Spleen (tissue), 13 donors: ENCODE data around the gene AKTIP. TPM values are rescaled to one million over a fixed set of nuclear protein-coding genes. Genes with fewer than 3 reads are reported as not detected.

Source experiments
- DNase-seq: peaks from one replicate; pipeline ENCODE4 v3.0.0-alpha.2; 2020
- H3K27ac ChIP-seq, 8 donors: fragments of 200-600 bp; sonication (generic) in 7 of 8; 1 replicate in 4 of 8; 2 replicates in 4 of 8; pipeline versions ENCODE4 v1.5.0 to v1.8.0; 2016 to 2021; ENCODE audit warnings: inconsistent platforms in 4 of 8, mild to moderate bottlenecking in 4 of 8, moderate library complexity in 1 of 8
- H3K27me3 ChIP-seq, 7 donors: fragments of 200-600 bp; sonication (generic) in 6 of 7; replicated peaks in 1 of 7; 1 replicate in 4 of 7; 2 replicates in 3 of 7; pipeline versions ENCODE4 v1.5.0 to v1.8.0; 2016 to 2021; ENCODE audit warnings: inconsistent platforms in 3 of 7, mild to moderate bottlenecking in 1 of 7
- H3K36me3 ChIP-seq, 6 donors: fragments of 200-600 bp; sonication (generic) in 5 of 6; 1 replicate in 4 of 6; 2 replicates in 2 of 6; pipeline versions ENCODE4 v1.5.0 to v1.8.0; 2016 to 2021; ENCODE audit warnings: inconsistent platforms in 2 of 6
- H3K4me1 ChIP-seq, 6 donors: fragments of 200-600 bp; sonication (generic) in 5 of 6; 1 replicate in 3 of 6; 2 replicates in 3 of 6; pipeline versions ENCODE4 v1.5.0 to v1.8.0; 2016 to 2021; ENCODE audit warnings: inconsistent platforms in 3 of 6
- H3K4me3 ChIP-seq, 8 donors: fragments of 200-600 bp; sonication (generic) in 7 of 8; 1 replicate in 4 of 8; 2 replicates in 4 of 8; pipeline versions ENCODE4 v1.5.0 to v1.8.0; 2016 to 2021; ENCODE audit warnings: inconsistent platforms in 4 of 8, mild to moderate bottlenecking in 4 of 8, moderate library complexity in 2 of 8
- H3K9me3 ChIP-seq, 8 donors: fragments of 200-600 bp; sonication (generic) in 7 of 8; 1 replicate in 4 of 8; 2 replicates in 4 of 8; pipeline versions ENCODE4 v1.5.0 to v1.8.0; 2016 to 2021; ENCODE audit warnings: inconsistent platforms in 4 of 8
- CTCF ChIP-seq, 11 experiments: fragments of 200-600 bp in 7 of 11; fragments of 450-650 bp in 4 of 11; sonication (generic) in 4 of 11; IDR thresholded peaks in 8 of 11; conservative IDR thresholded peaks in 3 of 11; 1 replicate in 7 of 11; 2 replicates in 4 of 11; pipeline versions ENCODE4 v1.4.0 to v1.8.0; 2016 to 2021; ENCODE audit warnings: antibody characterized with exemption in 11 of 11, inconsistent platforms in 4 of 11, mild to moderate bottlenecking in 1 of 11
- POLR2A ChIP-seq, 3 donors: fragments of 450-650 bp; IDR thresholded peaks; one replicate each; pipeline ENCODE4 v1.5.1; 2017; ENCODE audit warnings: antibody characterized with exemption in 3 of 3, mild to moderate bottlenecking in 1 of 3
- POLR2AphosphoS5 ChIP-seq, 3 donors: sonication (generic); formaldehyde crosslinking; IDR thresholded peaks; one replicate each; pipeline ENCODE4 v1.5.1; 2017; ENCODE audit warnings: antibody characterized with exemption in 3 of 3
- WGBS, 5 donors: extraction: QIAGEN DNeasy Blood & Tissue Kit in 3 of 5; methylation state at CpG; one replicate each; pipeline versions ENCODE4 v1.1.5 to v1.1.7; 2013 to 2018; 5-methylcytosine and 5-hydroxymethylcytosine counted together
- intact Hi-C: fragments of 100-400 bp; cut with DNase I; formaldehyde crosslinking; loops from one replicate; pipeline ENCODE4 v1.15.0; 2023; ENCODE audit warnings: low total_unique reads
- long read RNA-seq, 2 donors: transcript quantifications; one replicate each; lab custom pipeline, GENCODE V29; 2026
- polyA plus RNA-seq, 3 donors: library from polyadenylated mRNA; stranded (reverse); fragments of 200-250 nt; gene quantifications; one replicate each; pipeline ENCODE4 v1.2.1, GENCODE V29; 2013
- total RNA-seq, 7 donors: library from RNA; depleted of rRNA in 3 of 7; stranded (reverse); fragments of >200 nt in 3 of 7; fragmentation: NEBNext Ultra II Directional in 4 of 7; extraction: Animal tissue kit (Norgen Biotek cat#: 25700) in 4 of 7; gene quantifications; one replicate each; pipeline versions ENCODE4 v1.1.0 to v1.2.1, GENCODE V29; 2016 to 2021
- donor health status: healthy with polysubstance abuse.
- donor health status: DM: no; HTN: no; CAD: no; lungs with moderate emphysema.
- donor health status: DM: no; HTN: no; CAD: no.
- donor health status: Bipolar disorder and iron deficiency.
- donor health status: healthy.
- donor health status: DM: no; HTN: no; CAD: no.
- donor health status: DM: yes; HTN: yes; CAD: no.

The AKTIP gene
- total RNA-seq (10 to 100 TPM; 18.6 to 37.1 (median 31.7) TPM), polyA plus RNA-seq (10 to 100 TPM in 2 of 3 donors, 1 to 10 TPM in 1; 8.7 to 14.0 (median 11.8) TPM)
- long read RNA-seq, donor 1 = 0 reads
- long read RNA-seq, donor 2, partial matches to known transcripts = 0 of 2 reads
- long read RNA-seq, donor 2, other reads (novel, unspliced or antisense) = 0 of 2 reads

- TF ChIP-seq CTCF (IDR thresholded peaks at IDR 0.05 in 8 of 11, conservative IDR thresholded peaks at IDR 0.05 in 3 of 11) (no peak), POLR2A (IDR thresholded peaks at IDR 0.05) (peak in 1 of 3 donors; percentile 17)
- Histone ChIP-seq H3K9me3 (no peaks in the 10 kb centered on the region), H3K36me3 (peaks cover 0 to 26% (median 13%) of the 10 kb centered on the region in 6 donors), H3K27me3 (no peaks in the 10 kb centered on the region), H3K4me3 (peak within 1 kb of the TSS; percentile 69 to 100 (median 98)), H3K4me1 (peaks cover 12 to 50% (median 32%) of the 10 kb centered on the region in 6 donors), H3K27ac (peak within 1 kb of the TSS; percentile 87 to 98 (median 96))
- intact Hi-C loops = loop anchor here (10.0 kb wide), 1 partner anchor 68 kb away; the partner anchor contains the start of gene RBL2
- DNase-seq = no peak
- 0 to 2% (median 1%) methylated on average over 38 to 76 of the region's 76 CpGs for WGBS, 5 donors
Observed at GRCh38 chr16:53502331-53503269, at the start of gene AKTIP. Gene AKTIP (minus strand): TSS chr16:53503209. CDS start chr16:53500259, 2,950 bp downstream.

- 19 to 22% (median 19%) methylated on average over 18 of the region's 18 CpGs for WGBS, 5 donors
- Histone ChIP-seq H3K27me3 (peaks cover 0 to 54% (median 4%) of the 10 kb centered on the region in 7 donors), H3K4me3 (peak overlapping the region in 1 of 8 donors; percentile 18), H3K4me1 (peaks cover 3 to 20% (median 11%) of the 10 kb centered on the region in 6 donors), H3K9me3 (no peaks in the 10 kb centered on the region), H3K36me3 (no peaks in the 10 kb centered on the region), H3K27ac (no peak overlapping the region)
- TF ChIP-seq POLR2A (IDR thresholded peaks at IDR 0.05) (no peak), CTCF (IDR thresholded peaks at IDR 0.05 in 8 of 11, conservative IDR thresholded peaks at IDR 0.05 in 3 of 11) (peak; percentile 32 to 80 (median 66))
- DNase-seq = no peak
- intact Hi-C loops = loop anchor here (10.0 kb wide), 1 partner anchor 1705 kb away; no protein-coding TSS in a partner anchor
Observed at GRCh38 chr16:53549970-53550690, 47.1 kb upstream of the AKTIP start.

GRCh38 chr16:53546988-53547391, 44.0 kb upstream of the AKTIP start:
- Histone ChIP-seq H3K9me3 (no peaks in the 10 kb centered on the region), H3K36me3 (no peaks in the 10 kb centered on the region), H3K4me3 (no peak overlapping the region), H3K4me1 (peaks cover 3 to 24% (median 11%) of the 10 kb centered on the region in 6 donors), H3K27me3 (peaks cover 0 to 50% (median 4%) of the 10 kb centered on the region in 7 donors), H3K27ac (no peak overlapping the region)
- no peak for DNase-seq
- TF ChIP-seq POLR2AphosphoS5 (IDR thresholded peaks at IDR 0.05) (no peak), CTCF (IDR thresholded peaks at IDR 0.05 in 8 of 11, conservative IDR thresholded peaks at IDR 0.05 in 3 of 11) (peak in 2 of 11 experiments; percentile 21 to 36)
- 46 to 53% (median 48%) methylated on average over 4 of the region's 4 CpGs for WGBS, 5 donors
- intact Hi-C loops = no loop called here
